ENCODE data around the gene FREM1. TPM values are rescaled to one million over a fixed set of nuclear protein-coding genes. Genes with fewer than 3 reads are reported as not detected.

FREM1 gene
- total RNA-seq, 4 donors from 2014 or later: 1.1 to 5.8 (median 2.1) TPM

DNA sequence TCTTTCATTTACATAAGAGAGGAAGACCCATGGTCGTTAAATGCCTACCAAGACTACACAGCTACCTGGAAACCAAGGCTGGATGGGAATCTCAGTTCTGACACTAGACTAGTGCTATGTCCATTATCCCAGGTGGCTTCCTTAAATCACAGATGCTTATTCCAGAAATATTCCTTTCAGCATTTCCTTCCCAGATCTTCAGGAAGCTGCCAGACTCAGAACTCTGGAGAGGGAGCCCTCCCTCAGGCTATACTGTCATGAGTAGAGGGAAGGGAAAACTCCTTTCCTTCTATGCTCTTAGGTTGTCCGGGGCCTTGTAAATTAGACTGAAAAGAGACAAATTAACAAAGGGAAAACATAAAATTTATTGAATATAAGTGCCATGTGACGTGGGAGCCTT, 20.8 kb downstream of the FREM1 start:
- Histone ChIP-seq H3K36me3 (no peaks in the 10 kb centered on the region), H3K27ac (no peak overlapping the region), H3K4me3 (no peak overlapping the region), H3K27me3 (no peaks in the 10 kb centered on the region), H3K4me1 (no peaks in the 10 kb centered on the region), H3K9me3 (no peaks in the 10 kb centered on the region)
- WGBS: 70% methylated on average over 3 of the region's 3 CpGs
- no peak for DNase-seq (ENCODE audit: low spot score in 2 of 2)
- no peak for TF ChIP-seq POLR2A (IDR thresholded peaks at IDR 0.05)
- no peak for TF ChIP-seq POLR2AphosphoS5 (IDR thresholded peaks at IDR 0.05)
- TF ChIP-seq, protein P1, sequence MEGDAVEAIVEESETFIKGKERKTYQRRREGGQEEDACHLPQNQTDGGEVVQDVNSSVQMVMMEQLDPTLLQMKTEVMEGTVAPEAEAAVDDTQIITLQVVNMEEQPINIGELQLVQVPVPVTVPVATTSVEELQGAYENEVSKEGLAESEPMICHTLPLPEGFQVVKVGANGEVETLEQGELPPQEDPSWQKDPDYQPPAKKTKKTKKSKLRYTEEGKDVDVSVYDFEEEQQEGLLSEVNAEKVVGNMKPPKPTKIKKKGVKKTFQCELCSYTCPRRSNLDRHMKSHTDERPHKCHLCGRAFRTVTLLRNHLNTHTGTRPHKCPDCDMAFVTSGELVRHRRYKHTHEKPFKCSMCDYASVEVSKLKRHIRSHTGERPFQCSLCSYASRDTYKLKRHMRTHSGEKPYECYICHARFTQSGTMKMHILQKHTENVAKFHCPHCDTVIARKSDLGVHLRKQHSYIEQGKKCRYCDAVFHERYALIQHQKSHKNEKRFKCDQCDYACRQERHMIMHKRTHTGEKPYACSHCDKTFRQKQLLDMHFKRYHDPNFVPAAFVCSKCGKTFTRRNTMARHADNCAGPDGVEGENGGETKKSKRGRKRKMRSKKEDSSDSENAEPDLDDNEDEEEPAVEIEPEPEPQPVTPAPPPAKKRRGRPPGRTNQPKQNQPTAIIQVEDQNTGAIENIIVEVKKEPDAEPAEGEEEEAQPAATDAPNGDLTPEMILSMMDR (IDR thresholded peaks at IDR 0.05): no peak
- TF ChIP-seq EP300 (IDR thresholded peaks at IDR 0.05): no peak

DNA sequence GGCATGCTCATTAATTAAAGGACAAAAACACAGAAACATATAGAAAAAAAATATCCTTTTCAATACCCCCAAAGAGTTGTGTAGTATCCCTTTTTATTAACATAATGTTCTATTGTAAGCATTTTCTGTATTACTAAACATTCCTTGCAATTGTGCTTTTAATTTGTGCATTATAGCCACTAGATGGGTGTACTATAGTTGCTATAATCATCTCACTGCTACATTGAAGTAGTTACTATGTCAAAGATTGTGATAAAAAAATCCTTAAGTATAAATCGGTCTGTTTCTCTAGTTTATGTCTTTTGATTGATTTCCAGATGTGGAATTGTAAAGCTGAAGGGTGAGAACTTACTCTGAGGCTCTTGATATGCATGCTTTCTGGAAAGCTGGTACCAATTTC, 21.4 kb downstream of the FREM1 start:
- no peaks in the 10 kb centered on the region for H3K4me1 ChIP-seq
- WGBS: 30% methylated on average over 1 of the region's 1 CpG
- TF ChIP-seq EP300 (IDR thresholded peaks at IDR 0.05) (no peak), POLR2A (IDR thresholded peaks at IDR 0.05) (no peak), POLR2AphosphoS5 (IDR thresholded peaks at IDR 0.05) (no peak)
- TF ChIP-seq, protein P1 (IDR thresholded peaks at IDR 0.05): no peak
- H3K9me3 ChIP-seq: no peaks in the 10 kb centered on the region
- DNase-seq (ENCODE audit: low spot score in 2 of 2): no peak
- no peaks in the 10 kb centered on the region for H3K36me3 ChIP-seq
- H3K27me3 ChIP-seq: no peaks in the 10 kb centered on the region
- H3K4me3 ChIP-seq: no peak overlapping the region
- H3K27ac ChIP-seq: no peak overlapping the region

DNA sequence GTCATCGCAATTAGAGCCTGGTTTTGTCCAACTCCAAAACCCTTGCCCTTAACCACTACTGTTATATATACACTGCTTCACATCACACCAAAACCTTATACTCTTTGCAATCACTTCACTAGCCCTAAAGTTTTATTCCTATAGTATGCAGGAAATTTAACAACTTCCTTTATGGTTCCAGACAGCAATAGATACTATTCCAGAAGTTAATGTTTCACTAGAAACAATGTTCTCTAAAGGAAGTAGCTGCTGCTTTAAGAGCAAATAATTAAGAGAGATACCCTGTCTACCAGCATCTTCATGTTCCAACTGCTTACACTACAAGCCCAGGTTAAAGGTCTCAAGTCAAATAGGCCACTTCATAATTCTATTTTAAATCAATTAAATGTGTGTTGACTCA, 22.0 kb downstream of the FREM1 start:
- Histone ChIP-seq H3K36me3 (no peaks in the 10 kb centered on the region), H3K4me3 (no peak overlapping the region), H3K27ac (no peak overlapping the region), H3K9me3 (no peaks in the 10 kb centered on the region), H3K27me3 (no peaks in the 10 kb centered on the region), H3K4me1 (no peaks in the 10 kb centered on the region)
- no peak for DNase-seq (ENCODE audit: low spot score in 2 of 2)
- 94% methylated on average over 1 of the region's 1 CpG for WGBS
- TF ChIP-seq, protein P1 (IDR thresholded peaks at IDR 0.05): no peak
- no peak for TF ChIP-seq EP300 (IDR thresholded peaks at IDR 0.05)
- no peak for TF ChIP-seq POLR2AphosphoS5 (IDR thresholded peaks at IDR 0.05)
- TF ChIP-seq POLR2A (IDR thresholded peaks at IDR 0.05): no peak

DNA sequence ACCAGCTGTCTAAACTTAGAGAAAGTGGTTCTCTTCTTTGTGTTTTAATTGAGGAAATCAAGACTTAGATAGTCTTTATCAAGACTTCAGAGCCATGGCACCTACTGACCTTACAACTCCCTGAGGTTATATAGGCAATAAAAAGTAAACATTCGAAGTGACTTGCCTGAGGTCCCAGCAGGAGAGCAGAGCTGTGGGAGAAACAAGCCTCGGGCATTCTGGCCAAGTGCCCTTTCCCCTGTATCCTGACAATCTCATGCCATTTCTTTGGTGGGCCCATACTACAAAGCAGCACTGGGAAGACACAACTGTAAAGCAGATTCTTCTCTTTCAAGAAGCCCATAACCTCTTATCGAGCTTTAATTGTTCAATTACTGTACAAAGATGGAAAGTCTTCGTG, 23.1 kb downstream of the FREM1 start:
- Histone ChIP-seq H3K27ac (no peak overlapping the region), H3K4me1 (no peaks in the 10 kb centered on the region), H3K9me3 (no peaks in the 10 kb centered on the region), H3K36me3 (no peaks in the 10 kb centered on the region), H3K27me3 (no peaks in the 10 kb centered on the region), H3K4me3 (no peak overlapping the region)
- DNase-seq (ENCODE audit: low spot score in 2 of 2): no peak
- 50% methylated on average over 4 of the region's 4 CpGs for WGBS
- TF ChIP-seq, protein P1 (IDR thresholded peaks at IDR 0.05): no peak
- no peak for TF ChIP-seq POLR2A (IDR thresholded peaks at IDR 0.05)
- no peak for TF ChIP-seq POLR2AphosphoS5 (IDR thresholded peaks at IDR 0.05)
- TF ChIP-seq EP300 (IDR thresholded peaks at IDR 0.05): no peak

DNA sequence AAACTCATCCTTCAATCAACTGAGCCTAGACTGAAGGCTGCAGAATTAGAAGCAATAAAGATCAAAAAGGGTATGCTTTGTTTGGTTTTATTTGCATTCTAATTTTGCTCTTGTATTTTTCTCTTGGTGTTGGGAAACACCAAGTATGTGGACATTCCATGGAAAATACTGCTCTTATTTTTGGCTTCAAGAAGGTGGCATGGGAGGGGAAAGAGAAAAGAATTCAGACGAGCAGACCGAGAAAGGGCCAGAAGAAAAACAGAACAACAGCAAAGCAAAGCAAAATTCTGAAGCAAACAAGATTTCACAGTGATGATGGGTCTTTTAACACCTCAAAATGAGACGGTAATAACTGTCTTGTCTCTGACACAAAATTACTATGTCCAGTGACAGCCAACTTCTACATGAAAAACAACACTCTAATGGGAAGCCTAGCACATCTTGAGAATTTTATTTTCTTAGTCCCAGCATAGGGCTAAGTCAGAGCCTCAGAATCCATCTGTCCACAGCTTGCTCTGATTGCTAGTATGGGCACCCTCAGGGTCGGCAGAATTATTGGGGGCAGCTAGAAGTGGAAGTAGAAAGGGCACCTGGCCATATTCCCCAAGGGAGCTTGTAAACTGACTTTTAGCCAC, 26.8 kb downstream of the FREM1 start:
- DNase-seq (ENCODE audit: low spot score in 2 of 2): no peak
- Histone ChIP-seq H3K27me3 (no peaks in the 10 kb centered on the region), H3K4me1 (no peaks in the 10 kb centered on the region), H3K9me3 (no peaks in the 10 kb centered on the region), H3K27ac (peak overlapping the region; percentile 55), H3K4me3 (no peak overlapping the region), H3K36me3 (no peaks in the 10 kb centered on the region)
- TF ChIP-seq POLR2AphosphoS5 (IDR thresholded peaks at IDR 0.05): peak in 1 of 3 donors; percentile 37
- TF ChIP-seq EP300 (IDR thresholded peaks at IDR 0.05): no peak
- no peak for TF ChIP-seq POLR2A (IDR thresholded peaks at IDR 0.05)
- 57% methylated on average over 4 of the region's 4 CpGs for whole genome bisulfite sequencing

DNA sequence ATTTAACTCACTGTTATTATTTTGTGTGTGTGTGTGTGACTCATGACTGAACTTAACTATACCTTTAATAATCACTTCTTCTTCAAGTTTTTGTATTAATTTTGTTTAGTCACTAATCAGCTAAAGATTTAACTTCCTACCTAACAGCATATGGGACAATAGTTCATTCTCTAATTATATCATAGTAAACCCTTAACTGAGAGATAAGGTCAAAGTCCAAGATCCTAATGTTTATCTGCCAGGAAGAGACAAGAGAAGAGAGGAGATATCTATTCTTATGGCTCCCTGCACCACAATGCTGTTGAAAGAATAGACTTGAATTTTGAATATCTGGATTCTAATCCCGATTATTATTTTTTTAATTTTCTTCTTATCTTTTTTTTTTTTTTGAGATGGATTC, 28.1 kb downstream of the FREM1 start:
- no peaks in the 10 kb centered on the region for H3K4me1 ChIP-seq
- no peak overlapping the region for H3K27ac ChIP-seq
- no peaks in the 10 kb centered on the region for H3K36me3 ChIP-seq
- no peaks in the 10 kb centered on the region for H3K27me3 ChIP-seq
- TF ChIP-seq, protein P1 (IDR thresholded peaks at IDR 0.05): no peak
- TF ChIP-seq EP300 (IDR thresholded peaks at IDR 0.05): no peak
- TF ChIP-seq POLR2AphosphoS5 (IDR thresholded peaks at IDR 0.05): no peak
- TF ChIP-seq POLR2A (IDR thresholded peaks at IDR 0.05): no peak
- no peaks in the 10 kb centered on the region for H3K9me3 ChIP-seq
- 90% methylated on average over 1 of the region's 1 CpG for WGBS
- DNase-seq (ENCODE audit: low spot score in 2 of 2): no peak
- H3K4me3 ChIP-seq: no peak overlapping the region
